Measurements from ENCODE around the gene NRXN2. TPM values are rescaled to one million over a fixed set of nuclear protein-coding genes. Genes with fewer than 3 reads are reported as not detected.
"Not testable (repeated sequence)": the region's sequence is repeated elsewhere in the genome, so short reads cannot be mapped to it uniquely, and the experiment has no call there.

The NRXN2 gene
- total and polyA plus RNA-seq, 7 donors = 0.44 to 5.2 (median 1.9) TPM

GRCh38 chr11:64563966-64564365 is 159.0 kb downstream of the NRXN2 start:
- Histone ChIP-seq H3K4me3 (no peak overlapping the region), H3K9me3 (no peaks in the 10 kb centered on the region), H3K27me3 (ENCODE audit: insufficient read depth in 3 of 3, low read length in 2 of 3) (peaks cover 0 to 3% (median 3%) of the 10 kb centered on the region in 3 donors), H3K27ac (no peak overlapping the region), H3K36me3 (ENCODE audit: insufficient read depth in 1 of 2, low read depth in 1 of 2) (no peaks in the 10 kb centered on the region), H3K4me1 (no peaks in the 10 kb centered on the region)
- 87 to 95% (median 92%) methylated on average over 12 of the region's 12 CpGs for WGBS, 3 donors
- TF ChIP-seq CTCF (IDR thresholded peaks at IDR 0.05) = no peak
- DNase-seq (no peak), ATAC-seq (no peak)
- intact Hi-C loops (cut with DNase I) = no loop called here

GRCh38 chr11:64562723-64563351 is 160.2 kb downstream of the NRXN2 start:
- intact Hi-C loops (cut with DNase I) = no loop called here
- H3K4me3 ChIP-seq = no peak overlapping the region
- peak in 1 of 2 donors; percentile 16 for DNase-seq
- WGBS, 3 donors = 92 to 94% (median 94%) methylated on average over 15 of the region's 15 CpGs
- H3K36me3 ChIP-seq (ENCODE audit: insufficient read depth in 1 of 2, low read depth in 1 of 2) = no peaks in the 10 kb centered on the region
- ATAC-seq = no peak
- no peaks in the 10 kb centered on the region for H3K4me1 ChIP-seq
- peaks cover 0 to 3% (median 3%) of the 10 kb centered on the region in 3 donors for H3K27me3 ChIP-seq (ENCODE audit: insufficient read depth in 3 of 3, low read length in 2 of 3)
- H3K9me3 ChIP-seq = no peaks in the 10 kb centered on the region
- no peak overlapping the region for H3K27ac ChIP-seq
- TF ChIP-seq CTCF (IDR thresholded peaks at IDR 0.05) = no peak

- Histone ChIP-seq H3K9me3 (no peaks in the 10 kb centered on the region), H3K36me3 (ENCODE audit: insufficient read depth in 1 of 2, low read depth in 1 of 2) (no peaks in the 10 kb centered on the region), H3K27ac (no peak overlapping the region), H3K4me3 (no peak overlapping the region), H3K27me3 (ENCODE audit: insufficient read depth in 3 of 3, low read length in 2 of 3) (peaks cover 0 to 3% (median 3%) of the 10 kb centered on the region in 3 donors), H3K4me1 (no peaks in the 10 kb centered on the region)
- ATAC-seq (no peak), DNase-seq (no peak)
- 87 to 90% (median 89%) methylated on average over 25 to 29 of the region's 29 CpGs for WGBS, 3 donors
- no peak for TF ChIP-seq CTCF (IDR thresholded peaks at IDR 0.05)
- intact Hi-C loops (cut with DNase I) = no loop called here
These were observed 160.8 kb downstream of the NRXN2 start for GRCh38 chr11:64561984-64562722.

- H3K27me3 ChIP-seq (ENCODE audit: insufficient read depth in 3 of 3, low read length in 2 of 3); DNase-seq; intact Hi-C loops (cut with DNase I); H3K4me1 ChIP-seq; ATAC-seq; H3K4me3 ChIP-seq; H3K36me3 ChIP-seq (ENCODE audit: insufficient read depth in 1 of 2, low read depth in 1 of 2); H3K27ac ChIP-seq; H3K9me3 ChIP-seq: not testable (repeated sequence)
- 93 to 94% (median 93%) methylated on average over 3 of the region's 3 CpGs for WGBS, 3 donors
These were observed 161.6 kb downstream of the NRXN2 start for GRCh38 chr11:64561429-64561828.

GRCh38 chr11:64560941-64561340 is 162.1 kb downstream of the NRXN2 start:
- no peaks in the 10 kb centered on the region for H3K36me3 ChIP-seq (ENCODE audit: insufficient read depth in 1 of 2, low read depth in 1 of 2)
- DNase-seq = peak in 1 of 2 donors; percentile 4
- ATAC-seq = no peak
- 87 to 91% (median 87%) methylated on average over 16 of the region's 16 CpGs for WGBS, 3 donors
- no peaks in the 10 kb centered on the region for H3K4me1 ChIP-seq
- no peak overlapping the region for H3K27ac ChIP-seq
- H3K27me3 ChIP-seq (ENCODE audit: insufficient read depth in 3 of 3, low read length in 2 of 3) = peaks cover 0 to 3% (median 3%) of the 10 kb centered on the region in 3 donors
- intact Hi-C loops (cut with DNase I) = no loop called here
- TF ChIP-seq CTCF (IDR thresholded peaks at IDR 0.05) = no peak
- H3K4me3 ChIP-seq = no peak overlapping the region
- H3K9me3 ChIP-seq = no peaks in the 10 kb centered on the region
